Neural cell (in vitro differentiated cells): Measurements from ENCODE around the gene GPC3. TPM values are rescaled to one million over a fixed set of nuclear protein-coding genes. Genes with fewer than 3 reads are reported as not detected.

ENCODE experiments used
- H2AFZ ChIP-seq: fragments of 200-600, 300-800 bp; sonication (generic), shearing (Covaris generic); 2 replicates; pipeline ENCODE4 v1.6.0; 2014; ENCODE audit warnings: low read depth, mild to moderate bottlenecking, antibody characterized with exemption, low read length, moderate library complexity
- H3F3A ChIP-seq: fragments of 200-600 bp; shearing (Covaris generic); 2 replicates; pipeline ENCODE4 v1.6.1; 2016; ENCODE audit warnings: mild to moderate bottlenecking, moderate library complexity, mixed read lengths, antibody characterized with exemption, low read length; ENCODE audit not compliant: insufficient read depth, poor library complexity, severe bottlenecking
- H3K27ac ChIP-seq: fragments of 200-600, 300-800 bp; sonication (generic), shearing (Covaris generic); 2 replicates; pipeline ENCODE4 v1.5.1; 2014; ENCODE audit warnings: mild to moderate bottlenecking, low read length, moderate library complexity
- H3K27me3 ChIP-seq: fragments of 300-800, 200-600 bp; sonication (generic), shearing (Covaris generic); 2 replicates; pipeline ENCODE4 v1.6.0; 2014; ENCODE audit warnings: mild to moderate bottlenecking, low read depth, low read length, moderate library complexity; ENCODE audit not compliant: insufficient read depth
- H3K36me3 ChIP-seq: fragments of 300-800, 200-600 bp; sonication (generic), shearing (Covaris generic); 2 replicates; pipeline ENCODE4 v1.5.1; 2014; ENCODE audit warnings: mild to moderate bottlenecking, antibody characterized with exemption, low read length, moderate library complexity; ENCODE audit not compliant: insufficient read depth
- H3K4me2 ChIP-seq: fragments of 300-800, 200-600 bp; sonication (generic), shearing (Covaris generic); 2 replicates; pipeline ENCODE4 v1.6.0; 2014; ENCODE audit warnings: mild to moderate bottlenecking, low read length
- H3K4me3 ChIP-seq: fragments of 300-800, 200-600 bp; sonication (generic), shearing (Covaris generic); 2 replicates; pipeline ENCODE4 v1.5.1; 2014; ENCODE audit warnings: mild to moderate bottlenecking, low read length, moderate library complexity
- H3K79me2 ChIP-seq: fragments of 200-600 bp; shearing (Covaris generic); replicated peaks from 2 replicates; pipeline ENCODE4 v1.6.0; 2014; ENCODE audit warnings: mild to moderate bottlenecking, low read length, moderate library complexity; ENCODE audit not compliant: insufficient read depth
- H3K9ac ChIP-seq: fragments of 300-800, 200-600 bp; sonication (generic), shearing (Covaris generic); 2 replicates; pipeline ENCODE4 v1.6.1; 2016; ENCODE audit warnings: mild to moderate bottlenecking, low read length, mixed read lengths
- H3K9me2 ChIP-seq: fragments of 200-600 bp; shearing (Covaris generic); 2 replicates; pipeline ENCODE4 v1.6.1; 2016; ENCODE audit warnings: mild to moderate bottlenecking, low read length, mixed read lengths; ENCODE audit not compliant: insufficient read depth
- H3K9me3 ChIP-seq: fragments of 200-600, 300-800 bp; sonication (generic), shearing (Covaris generic); 2 replicates; pipeline ENCODE4 v1.6.1; 2016; ENCODE audit warnings: mild to moderate bottlenecking, mixed run types, low read length, moderate library complexity, mixed read lengths
- H4K20me1 ChIP-seq: fragments of 200-600 bp; shearing (Covaris generic); 2 replicates; pipeline ENCODE4 v1.6.1; 2016; ENCODE audit warnings: mild to moderate bottlenecking, mixed run types; ENCODE audit not compliant: insufficient read depth
- CTCF ChIP-seq: fragments of 450-650 bp; IDR thresholded peaks from 2 replicates; pipeline ENCODE4 v1.5.1; 2014; ENCODE audit warnings: antibody characterized with exemption, mild to moderate bottlenecking, moderate library complexity; ENCODE audit not compliant: poor library complexity, severe bottlenecking
- EP300 ChIP-seq: fragments of 450-650 bp; conservative IDR thresholded peaks from 2 replicates; pipeline ENCODE4 v1.6.1; 2014; ENCODE audit warnings: antibody characterized with exemption, mild to moderate bottlenecking, moderate library complexity; ENCODE audit not compliant: poor library complexity, severe bottlenecking
- EZH2 ChIP-seq: fragments of 200-600, 300-800 bp; shearing (Covaris generic), sonication (generic); IDR thresholded peaks from 2 replicates; pipeline ENCODE4 v1.6.1; 2014; ENCODE audit warnings: antibody characterized with exemption, low read length, borderline replicate concordance, mild to moderate bottlenecking; ENCODE audit not compliant: insufficient read depth, poor library complexity, severe bottlenecking
- MXI1 ChIP-seq: fragments of 450-650 bp; conservative IDR thresholded peaks from 2 replicates; pipeline ENCODE4 v1.6.1; 2014; ENCODE audit warnings: antibody characterized with exemption, mild to moderate bottlenecking; ENCODE audit not compliant: poor library complexity, severe bottlenecking
- POLR2AphosphoS5 ChIP-seq: IDR thresholded peaks from 2 replicates; pipeline ENCODE4 v1.6.1; 2012
- RAD21 ChIP-seq: fragments of 450-650 bp; conservative IDR thresholded peaks from 2 replicates; pipeline ENCODE4 v1.6.1; 2014; ENCODE audit warnings: antibody characterized with exemption, mild to moderate bottlenecking, moderate library complexity
- REST ChIP-seq: IDR thresholded peaks from 2 replicates; pipeline ENCODE4 v1.6.1; 2012; ENCODE audit warnings: borderline replicate concordance
- SMC3 ChIP-seq: fragments of 450-650 bp; conservative IDR thresholded peaks from 2 replicates; pipeline ENCODE4 v1.6.1; 2014; ENCODE audit warnings: antibody characterized with exemption, mild to moderate bottlenecking, moderate library complexity; ENCODE audit not compliant: poor library complexity
- TAF1 ChIP-seq: IDR thresholded peaks from 2 replicates; pipeline ENCODE4 v1.6.1; 2012; ENCODE audit warnings: low read depth
- polyA plus RNA-seq: library from polyadenylated mRNA; depleted of rRNA; stranded (reverse); fragments of >200 nt; gene quantifications from 2 replicates; pipeline ENCODE4 v1.2.3, GENCODE V29; 2014

Gene GPC3
- polyA plus RNA-seq, 1 donor from 2014 or later: 2.1 TPM

GRCh38 chrX:133660281-133660680 lies 325.1 kb downstream of the GPC3 start:
- Histone ChIP-seq H3K36me3 (no peaks in the 10 kb centered on the region), H3K4me3 (no peak overlapping the region), H2AFZ (no peak overlapping the region), H3K27me3 (no peaks in the 10 kb centered on the region), H3F3A (no peaks in the 10 kb centered on the region), H3K27ac (no peak overlapping the region), H3K4me2 (no peak overlapping the region), H3K9ac (no peak overlapping the region), H3K9me2 (no peaks in the 10 kb centered on the region), H3K79me2 (no peaks in the 10 kb centered on the region), H4K20me1 (no peaks in the 10 kb centered on the region), H3K9me3 (no peaks in the 10 kb centered on the region)
- TF ChIP-seq MXI1 (no peak), SMC3 (no peak), POLR2AphosphoS5 (no peak), RAD21 (no peak), TAF1 (no peak), CTCF (no peak), EZH2 (no peak), EP300 (no peak), REST (no peak)

GRCh38 chrX:133658293-133658911 lies 327.0 kb downstream of the GPC3 start:
- H4K20me1 ChIP-seq: no peaks in the 10 kb centered on the region
- TF ChIP-seq EP300: no peak
- TF ChIP-seq CTCF: no peak
- TF ChIP-seq RAD21: no peak
- TF ChIP-seq SMC3: no peak
- no peaks in the 10 kb centered on the region for H3K9me3 ChIP-seq
- no peak overlapping the region for H2AFZ ChIP-seq
- H3K9ac ChIP-seq: no peak overlapping the region
- H3K4me3 ChIP-seq: no peak overlapping the region
- H3K4me2 ChIP-seq: no peak overlapping the region
- H3K79me2 ChIP-seq: no peaks in the 10 kb centered on the region
- no peaks in the 10 kb centered on the region for H3K27me3 ChIP-seq
- no peaks in the 10 kb centered on the region for H3K36me3 ChIP-seq
- H3F3A ChIP-seq: no peaks in the 10 kb centered on the region
- no peak overlapping the region for H3K27ac ChIP-seq
- H3K9me2 ChIP-seq: no peaks in the 10 kb centered on the region
